Hindlimb muscle (tissue), 1 donor: Measurements from ENCODE around the gene COQ8A. TPM values are rescaled to one million over a fixed set of nuclear protein-coding genes. Genes with fewer than 3 reads are reported as not detected.

ENCODE experiments used
- DNase-seq: peaks from one replicate; pipeline ENCODE4 v3.0.0-alpha.2; 2013
- polyA plus RNA-seq: library from polyadenylated mRNA; unstranded; fragments of 120-200 nt; gene quantifications from one replicate; pipeline ENCODE4 v1.2.1, GENCODE V29; 2013; ENCODE audit not compliant: insufficient read length

The COQ8A gene
- polyA plus RNA-seq: 58.3 TPM

GRCh38 chr1:226940029-226940805 lies at the start of gene COQ8A:
COQ8A (plus strand) TSS chr1:226940294; CDS start chr1:226961386, 21,092 bp downstream.
- peak; percentile 99 for DNase-seq

DNA sequence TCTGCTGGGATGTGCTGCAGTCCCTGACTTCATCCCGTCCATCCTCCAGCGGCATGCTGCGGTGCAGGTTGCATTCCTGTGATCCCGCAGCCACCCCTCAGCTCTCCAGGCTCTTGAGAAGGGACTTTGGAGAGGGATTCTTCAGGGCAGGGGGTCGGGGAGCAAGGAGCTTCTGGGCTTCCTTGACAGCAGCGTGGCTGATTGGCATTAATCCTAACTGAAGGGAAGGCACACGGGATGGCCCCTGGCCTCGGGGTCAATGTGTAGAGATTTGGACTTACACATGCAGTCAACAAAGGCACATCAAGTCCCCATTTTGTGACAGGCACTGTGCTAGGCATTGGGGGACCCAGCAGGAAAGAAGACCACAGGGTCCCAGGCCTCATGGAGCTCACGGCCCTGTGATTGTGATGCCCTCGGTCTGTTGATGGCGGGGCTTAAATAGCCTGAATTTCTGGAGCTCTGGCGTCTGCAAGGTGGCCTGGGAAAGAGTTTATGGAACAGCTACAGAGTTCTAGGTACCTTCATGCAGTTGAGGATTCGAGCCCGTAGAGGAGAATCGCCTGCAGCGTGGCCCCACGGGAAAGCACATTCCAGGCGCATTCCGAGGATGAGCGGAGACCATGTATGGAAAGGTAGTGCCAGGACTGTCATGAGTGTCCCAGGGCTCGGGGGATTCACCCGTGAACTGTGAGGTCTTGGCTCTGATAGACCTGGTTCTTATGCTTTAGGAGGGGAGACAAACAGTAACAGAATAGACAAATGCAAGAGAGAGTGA lies 49.6 kb upstream of the COQ8A start:
- no peak for DNase-seq

DNA sequence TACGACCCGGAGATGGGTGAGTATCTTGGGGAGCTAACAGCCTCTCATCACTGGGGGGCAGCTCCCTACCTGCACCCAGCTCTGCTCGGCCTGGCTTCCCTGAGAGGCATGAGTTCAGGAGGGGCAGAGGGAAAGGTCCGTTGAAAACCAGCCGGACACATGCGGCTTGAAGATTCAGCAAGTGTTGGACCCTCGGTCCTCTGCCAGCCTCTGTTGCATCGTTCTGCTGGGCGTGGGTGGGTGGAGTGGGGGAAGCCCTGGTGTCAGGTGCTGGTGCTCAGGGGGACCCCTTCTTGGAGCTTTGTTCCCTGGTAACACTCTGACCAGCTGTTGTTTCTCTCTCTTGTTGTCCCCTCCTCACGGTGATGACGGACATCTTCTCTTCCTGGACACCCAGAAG lies 48.7 kb upstream of the COQ8A start:
- no peak for DNase-seq

DNA sequence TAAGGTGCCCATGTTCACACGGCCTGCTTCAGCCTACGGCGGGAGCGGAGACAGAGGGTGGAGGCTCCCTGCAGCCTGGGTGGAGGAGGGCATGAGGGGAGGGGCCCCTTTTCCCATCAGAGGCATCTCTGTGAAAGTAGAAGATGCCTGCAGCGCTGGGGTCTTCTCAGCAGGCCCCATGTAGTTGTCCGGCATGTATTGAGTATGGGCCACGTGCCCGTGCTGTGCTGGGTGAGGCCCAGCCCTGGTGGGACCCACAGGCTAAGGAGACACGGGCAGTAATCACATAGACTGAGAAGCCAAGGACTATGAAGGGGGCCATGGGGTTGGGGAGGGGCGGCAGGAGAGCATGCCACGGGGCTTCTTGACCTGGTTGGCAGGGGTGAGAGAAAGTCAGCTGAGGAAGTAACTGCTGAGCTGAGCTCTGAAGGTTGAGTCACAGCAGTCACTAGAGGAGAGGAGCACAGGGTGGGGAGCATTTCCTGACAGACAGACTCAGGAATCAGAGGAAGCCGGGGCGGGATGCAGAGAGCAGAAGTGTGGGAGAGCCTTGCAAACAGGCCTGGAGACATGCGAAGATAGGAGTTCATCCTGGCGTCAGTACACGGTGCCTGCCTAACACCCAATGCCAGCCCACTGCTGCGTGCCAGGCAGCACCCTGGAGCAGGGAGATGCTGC lies 48.1 kb upstream of the COQ8A start:
- DNase-seq: no peak

DNA sequence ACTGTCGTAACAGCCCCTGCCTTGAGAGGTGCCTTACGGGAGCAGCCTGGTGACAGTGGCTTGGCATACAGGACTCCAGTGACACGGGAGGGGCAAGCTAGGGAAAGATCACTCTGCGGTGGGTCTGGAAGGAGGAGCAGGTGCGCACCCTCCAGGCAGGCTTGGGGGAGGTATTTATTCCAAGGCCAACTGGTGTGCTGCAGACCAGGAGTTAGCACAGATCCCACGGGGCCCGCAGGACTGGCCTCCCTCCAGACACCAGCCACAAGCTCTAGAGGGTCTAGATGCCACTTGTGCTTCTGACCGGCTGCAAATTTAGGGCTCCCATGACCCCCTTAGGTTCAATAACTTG lies 47.6 kb upstream of the COQ8A start:
- DNase-seq: no peak

DNA sequence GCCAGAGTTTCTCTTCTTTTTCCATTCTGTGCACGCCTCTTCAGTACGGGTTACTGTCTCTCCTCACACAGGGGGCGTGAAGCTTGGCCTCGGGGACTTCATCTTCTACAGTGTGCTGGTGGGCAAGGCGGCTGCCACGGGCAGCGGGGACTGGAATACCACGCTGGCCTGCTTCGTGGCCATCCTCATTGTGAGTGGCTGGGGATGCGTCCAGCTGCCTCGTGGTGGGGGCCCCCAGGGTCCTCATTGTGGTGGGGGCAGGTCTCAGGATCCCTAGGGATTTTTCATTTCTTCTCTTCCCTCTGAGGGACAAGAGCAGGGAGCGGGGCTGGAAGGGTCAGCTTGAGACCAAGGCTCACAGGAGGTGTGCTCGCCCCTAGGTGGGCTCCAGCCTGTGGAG lies 46.2 kb upstream of the COQ8A start:
- DNase-seq: no peak

- no peak for DNase-seq
Observed at GRCh38 chr1:226894826-226895225, 45.3 kb upstream of the COQ8A start.

DNA sequence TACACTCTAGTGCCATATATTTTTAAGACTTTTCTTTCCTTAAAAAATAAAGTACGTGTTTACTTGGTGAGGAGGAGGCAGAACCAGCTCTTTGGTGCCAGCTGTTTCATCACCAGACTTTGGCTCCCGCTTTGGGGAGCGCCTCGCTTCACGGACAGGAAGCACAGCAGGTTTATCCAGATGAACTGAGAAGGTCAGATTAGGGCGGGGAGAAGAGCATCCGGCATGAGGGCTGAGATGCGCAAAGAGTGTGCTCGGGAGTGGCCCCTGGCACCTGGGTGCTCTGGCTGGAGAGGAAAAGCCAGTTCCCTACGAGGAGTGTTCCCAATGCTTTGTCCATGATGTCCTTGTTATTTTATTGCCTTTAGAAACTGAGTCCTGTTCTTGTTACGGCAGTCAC lies 44.5 kb upstream of the COQ8A start:
- no peak for DNase-seq

DNA sequence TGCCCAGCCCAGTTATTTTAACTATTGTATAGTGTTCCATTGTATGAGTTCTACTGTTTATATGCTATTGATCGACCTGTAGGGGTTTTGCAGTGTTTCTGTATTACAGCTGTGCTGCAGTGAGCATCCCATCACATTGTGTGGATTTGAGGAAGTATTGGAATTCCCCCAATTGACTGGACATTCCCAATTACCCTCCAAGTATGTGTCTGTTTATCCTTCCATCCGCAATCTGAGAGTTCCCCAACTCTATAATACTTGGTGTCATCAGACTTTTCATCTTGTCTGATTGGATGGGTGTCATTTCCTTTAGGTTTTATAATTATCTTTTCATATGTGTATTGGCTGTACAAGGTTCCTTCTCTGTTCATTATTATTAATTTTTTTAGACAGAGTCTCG lies 41.8 kb upstream of the COQ8A start:
- no peak for DNase-seq

DNA sequence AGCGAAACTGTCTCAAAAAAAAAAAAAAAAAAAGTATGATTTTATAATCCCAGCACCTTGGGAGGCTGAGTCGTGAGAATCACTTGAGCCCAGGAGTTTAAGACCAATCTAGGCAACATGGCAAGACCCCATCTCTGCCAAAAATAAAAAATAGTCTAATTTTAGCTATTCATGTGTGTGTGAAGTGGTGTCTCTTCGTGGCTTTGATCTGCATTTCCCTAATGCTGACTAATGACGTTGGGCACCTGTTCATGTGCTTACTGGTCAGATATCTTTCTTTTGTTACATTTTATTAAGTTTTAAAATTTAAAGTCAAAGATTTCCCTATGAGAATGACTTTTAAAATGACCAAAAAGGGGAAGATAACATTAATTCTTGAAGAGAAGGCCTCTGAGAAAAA lies 38.7 kb upstream of the COQ8A start:
- DNase-seq: no peak

DNA sequence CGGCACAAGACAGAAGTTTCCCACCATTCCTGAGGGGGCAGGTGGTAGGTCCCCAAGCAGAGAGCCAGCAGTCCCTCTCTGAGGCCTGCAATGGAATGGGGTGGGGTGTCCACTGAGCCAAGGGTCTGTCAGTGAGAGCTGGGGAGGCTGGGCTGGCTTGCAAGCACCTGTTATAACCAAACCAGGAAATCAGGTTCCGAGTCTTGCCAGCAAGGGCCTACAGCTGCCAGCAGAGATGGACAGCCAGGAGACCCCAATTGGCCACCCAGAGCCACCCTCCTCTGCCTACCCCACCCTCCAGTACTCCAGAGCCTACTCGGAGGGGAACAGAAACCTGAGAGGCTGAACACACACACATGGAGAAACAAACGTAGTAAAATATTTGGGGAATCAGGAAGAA lies 37.5 kb upstream of the COQ8A start:
- DNase-seq: no peak

DNA sequence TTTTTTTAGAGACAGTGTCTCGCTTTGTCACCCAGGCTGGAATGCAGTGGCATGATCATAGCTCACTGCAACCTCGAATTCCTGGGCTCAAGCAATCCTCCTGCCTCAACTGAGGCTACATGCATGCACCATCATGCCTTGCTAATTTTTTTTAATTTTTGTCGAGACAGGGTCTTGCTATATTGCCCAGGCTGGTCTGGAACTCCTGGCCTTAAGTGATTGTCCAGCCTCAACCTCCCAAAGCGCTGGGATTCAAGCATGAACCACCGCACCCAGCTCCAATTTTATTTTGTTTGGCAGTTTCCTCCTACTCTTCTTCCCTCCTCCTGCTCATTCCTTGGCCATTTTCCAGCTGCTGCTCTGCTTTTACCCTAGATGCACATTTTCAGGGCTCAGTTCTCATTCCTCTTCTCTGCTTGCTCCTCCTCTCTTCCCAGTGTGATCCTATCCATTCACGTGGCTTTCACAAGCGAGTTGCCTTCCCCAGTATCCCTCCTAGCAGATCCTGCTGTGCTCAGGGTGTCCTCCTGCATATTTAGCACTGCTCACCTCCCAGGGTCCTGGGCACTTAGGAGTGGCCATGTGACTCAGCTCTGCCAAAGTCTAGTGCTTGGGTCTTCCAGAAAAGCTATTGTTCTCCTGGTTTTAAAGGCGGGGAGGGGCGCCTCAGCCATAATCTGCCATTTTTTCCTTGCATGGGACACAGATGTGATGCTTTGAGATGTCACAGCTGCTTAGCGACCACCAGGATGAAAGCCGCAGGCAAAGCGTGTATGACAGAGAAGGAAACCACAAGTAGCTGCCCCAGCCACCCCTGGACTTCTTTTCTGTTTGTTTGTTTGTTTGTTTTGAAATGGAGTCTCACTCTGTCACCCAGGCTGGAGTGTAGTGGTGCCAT lies 36.0 kb upstream of the COQ8A start:
- peak; percentile 26 for DNase-seq

DNA sequence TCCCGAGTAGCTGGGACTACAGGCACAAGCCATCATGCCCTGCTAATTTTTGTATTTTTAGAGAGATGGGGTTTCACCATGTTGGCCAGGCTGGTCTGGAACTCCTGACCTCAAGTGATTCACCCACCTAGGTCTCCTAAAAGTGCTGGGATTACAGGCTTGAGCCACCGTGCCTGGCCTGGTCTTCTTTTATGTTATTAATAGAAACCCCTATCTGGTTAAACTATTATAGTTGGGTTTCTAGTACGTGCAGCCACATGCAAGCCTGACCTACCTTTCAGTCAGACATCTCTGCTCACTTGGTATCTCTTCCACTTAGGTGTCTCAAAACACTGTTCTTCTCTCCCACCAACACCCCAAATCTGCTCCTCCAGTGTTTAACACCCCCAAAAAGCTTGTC lies 35.3 kb upstream of the COQ8A start:
- no peak for DNase-seq

- DNase-seq: no peak
Observed at GRCh38 chr1:226908419-226908818, 31.7 kb upstream of the COQ8A start.

DNA sequence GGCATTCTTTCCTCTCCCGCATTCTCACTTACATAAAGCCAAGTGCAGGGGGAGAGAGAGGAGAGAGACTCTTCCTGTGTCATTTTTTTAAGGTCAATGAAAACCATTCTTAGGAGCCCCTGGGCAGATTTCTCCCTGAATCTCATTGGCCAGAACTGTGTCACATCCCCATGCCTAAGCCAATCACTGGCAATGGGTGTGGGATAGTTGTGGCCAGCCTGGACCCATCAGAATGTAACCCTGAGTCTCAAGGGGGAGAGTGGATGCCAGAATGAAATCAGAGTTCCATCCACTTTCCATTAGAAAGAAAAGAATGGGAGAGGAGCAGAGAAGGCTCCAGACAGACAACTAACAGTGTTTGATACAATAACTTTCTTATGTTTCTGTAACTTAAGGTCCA lies 31.2 kb upstream of the COQ8A start:
- no peak for DNase-seq

GRCh38 chr1:226912587-226913176 lies 27.4 kb upstream of the COQ8A start:
- no peak for DNase-seq

- no peak for DNase-seq
Observed at GRCh38 chr1:226915672-226915995, 24.5 kb upstream of the COQ8A start.

DNA sequence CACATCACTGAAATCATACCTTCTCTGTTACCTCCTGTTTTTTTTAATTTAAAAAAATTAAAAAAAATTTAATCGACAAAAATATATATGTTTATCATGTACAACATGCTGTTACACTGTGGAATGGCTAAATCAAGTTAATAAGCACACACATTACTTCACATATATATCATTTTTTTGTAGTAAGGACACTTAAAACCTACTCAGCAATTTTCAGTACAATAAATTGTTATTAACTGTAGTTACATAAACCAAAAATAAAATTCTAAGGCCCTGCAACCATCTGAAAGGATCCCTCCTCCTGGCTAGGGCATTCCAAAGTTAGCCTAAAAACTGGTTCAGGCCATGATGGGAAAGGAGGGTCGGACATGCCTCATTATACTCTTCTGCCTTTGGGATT lies 23.6 kb upstream of the COQ8A start:
- DNase-seq: no peak

- DNase-seq: no peak
Observed at GRCh38 chr1:226919587-226919986, 20.5 kb upstream of the COQ8A start.

GRCh38 chr1:226919995-226920394 lies 20.1 kb upstream of the COQ8A start:
- DNase-seq: no peak

- no peak for DNase-seq
Observed at GRCh38 chr1:226920446-226920894, 19.6 kb upstream of the COQ8A start.

DNA sequence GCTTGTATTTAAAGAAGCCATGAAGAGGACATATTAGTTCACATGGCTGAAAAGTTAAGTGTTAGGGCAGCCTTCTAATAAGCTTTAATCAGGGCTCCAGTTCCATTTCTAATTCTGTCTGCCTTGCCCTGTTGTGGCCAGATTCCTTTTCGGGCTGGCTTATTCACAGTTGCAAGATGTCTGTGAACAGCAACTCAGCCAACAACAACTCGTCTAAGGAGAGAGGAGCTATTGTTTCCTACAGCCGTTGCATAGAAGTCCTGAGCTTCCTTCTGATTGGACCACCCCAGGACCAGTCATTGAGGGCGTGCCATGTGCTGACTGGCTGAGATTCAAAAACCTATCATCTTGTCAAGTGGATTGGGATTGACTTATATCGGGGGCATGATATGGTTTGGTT lies 18.6 kb upstream of the COQ8A start:
- DNase-seq: no peak
